ENCODE measurements around the gene PIP5K1A. TPM values are rescaled to one million over a fixed set of nuclear protein-coding genes. Genes with fewer than 3 reads are reported as not detected.

The PIP5K1A gene
- total and polyA plus RNA-seq, 9 of the 15 experiments (the other 6 are each of a cell fraction or from before 2014, with no cell fraction given): 1.9 to 42.4 (median 18.8) TPM

DNA sequence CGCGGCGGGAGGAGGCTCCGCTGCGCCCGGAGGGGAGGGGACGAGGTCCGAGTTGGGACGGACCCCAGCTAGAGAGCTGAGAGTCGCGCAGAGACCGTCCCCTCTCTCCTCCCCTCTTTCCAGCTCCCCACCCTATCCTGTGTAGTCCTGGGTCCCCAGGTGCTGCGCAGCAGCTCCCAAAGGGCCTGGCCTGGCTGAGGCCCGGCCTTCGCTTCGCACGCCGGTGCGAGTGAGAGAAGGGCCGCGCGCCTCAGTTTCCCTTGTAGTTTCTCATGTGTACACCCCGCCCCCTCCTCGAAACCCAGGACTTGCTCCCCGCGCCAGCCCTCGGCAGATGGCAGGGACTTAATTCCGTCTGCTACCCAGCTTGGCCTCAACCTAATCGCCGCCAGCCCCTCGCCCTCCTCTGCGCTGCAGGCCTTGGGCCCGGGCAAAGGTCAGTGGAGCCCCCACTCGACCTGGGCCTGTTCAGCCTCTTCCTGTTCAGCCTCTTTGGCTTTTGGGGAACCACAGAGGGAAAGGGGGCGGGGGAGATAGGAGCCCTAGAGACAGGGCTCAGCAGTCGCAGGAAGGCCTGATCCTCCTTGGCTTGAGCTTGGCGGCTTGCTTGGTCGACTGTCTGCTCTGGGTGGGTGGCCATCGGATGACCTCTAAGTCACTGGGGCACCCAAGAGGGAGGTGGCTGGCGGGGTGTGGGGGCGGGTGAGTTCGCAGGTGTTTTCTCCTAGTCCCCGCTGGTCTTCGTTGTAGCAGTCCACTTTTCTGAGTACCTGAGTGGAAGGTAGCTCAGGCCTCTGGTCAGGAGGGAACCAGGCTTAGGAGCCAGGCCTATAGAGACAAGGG lies 84.8 kb downstream of the PIP5K1A start (continued):
- peak; percentile 51 for TF ChIP-seq EGR1 (conservative IDR thresholded peaks at IDR 0.05)
- TF ChIP-seq, protein P1, sequence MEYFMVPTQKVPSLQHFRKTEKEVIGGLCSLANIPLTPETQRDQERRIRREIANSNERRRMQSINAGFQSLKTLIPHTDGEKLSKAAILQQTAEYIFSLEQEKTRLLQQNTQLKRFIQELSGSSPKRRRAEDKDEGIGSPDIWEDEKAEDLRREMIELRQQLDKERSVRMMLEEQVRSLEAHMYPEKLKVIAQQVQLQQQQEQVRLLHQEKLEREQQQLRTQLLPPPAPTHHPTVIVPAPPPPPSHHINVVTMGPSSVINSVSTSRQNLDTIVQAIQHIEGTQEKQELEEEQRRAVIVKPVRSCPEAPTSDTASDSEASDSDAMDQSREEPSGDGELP (CRISPR knock-in tag; IDR thresholded peaks at IDR 0.05; ENCODE audit: borderline replicate concordance): no peak
- TF ChIP-seq, protein P2, sequence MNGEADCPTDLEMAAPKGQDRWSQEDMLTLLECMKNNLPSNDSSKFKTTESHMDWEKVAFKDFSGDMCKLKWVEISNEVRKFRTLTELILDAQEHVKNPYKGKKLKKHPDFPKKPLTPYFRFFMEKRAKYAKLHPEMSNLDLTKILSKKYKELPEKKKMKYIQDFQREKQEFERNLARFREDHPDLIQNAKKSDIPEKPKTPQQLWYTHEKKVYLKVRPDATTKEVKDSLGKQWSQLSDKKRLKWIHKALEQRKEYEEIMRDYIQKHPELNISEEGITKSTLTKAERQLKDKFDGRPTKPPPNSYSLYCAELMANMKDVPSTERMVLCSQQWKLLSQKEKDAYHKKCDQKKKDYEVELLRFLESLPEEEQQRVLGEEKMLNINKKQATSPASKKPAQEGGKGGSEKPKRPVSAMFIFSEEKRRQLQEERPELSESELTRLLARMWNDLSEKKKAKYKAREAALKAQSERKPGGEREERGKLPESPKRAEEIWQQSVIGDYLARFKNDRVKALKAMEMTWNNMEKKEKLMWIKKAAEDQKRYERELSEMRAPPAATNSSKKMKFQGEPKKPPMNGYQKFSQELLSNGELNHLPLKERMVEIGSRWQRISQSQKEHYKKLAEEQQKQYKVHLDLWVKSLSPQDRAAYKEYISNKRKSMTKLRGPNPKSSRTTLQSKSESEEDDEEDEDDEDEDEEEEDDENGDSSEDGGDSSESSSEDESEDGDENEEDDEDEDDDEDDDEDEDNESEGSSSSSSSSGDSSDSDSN (IDR thresholded peaks at IDR 0.05; ENCODE audit: borderline replicate concordance in 1 of 2, low read depth in 2 of 2, low read length in 2 of 2): 0 out of 4 replicates have a peak, but pooled peaks of 1 of the 2 experiments have one; percentile 28
- TF ChIP-seq, protein P3, sequence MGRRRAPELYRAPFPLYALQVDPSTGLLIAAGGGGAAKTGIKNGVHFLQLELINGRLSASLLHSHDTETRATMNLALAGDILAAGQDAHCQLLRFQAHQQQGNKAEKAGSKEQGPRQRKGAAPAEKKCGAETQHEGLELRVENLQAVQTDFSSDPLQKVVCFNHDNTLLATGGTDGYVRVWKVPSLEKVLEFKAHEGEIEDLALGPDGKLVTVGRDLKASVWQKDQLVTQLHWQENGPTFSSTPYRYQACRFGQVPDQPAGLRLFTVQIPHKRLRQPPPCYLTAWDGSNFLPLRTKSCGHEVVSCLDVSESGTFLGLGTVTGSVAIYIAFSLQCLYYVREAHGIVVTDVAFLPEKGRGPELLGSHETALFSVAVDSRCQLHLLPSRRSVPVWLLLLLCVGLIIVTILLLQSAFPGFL (CRISPR knock-in tag; IDR thresholded peaks at IDR 0.05): no peak
- TF ChIP-seq, protein P4, sequence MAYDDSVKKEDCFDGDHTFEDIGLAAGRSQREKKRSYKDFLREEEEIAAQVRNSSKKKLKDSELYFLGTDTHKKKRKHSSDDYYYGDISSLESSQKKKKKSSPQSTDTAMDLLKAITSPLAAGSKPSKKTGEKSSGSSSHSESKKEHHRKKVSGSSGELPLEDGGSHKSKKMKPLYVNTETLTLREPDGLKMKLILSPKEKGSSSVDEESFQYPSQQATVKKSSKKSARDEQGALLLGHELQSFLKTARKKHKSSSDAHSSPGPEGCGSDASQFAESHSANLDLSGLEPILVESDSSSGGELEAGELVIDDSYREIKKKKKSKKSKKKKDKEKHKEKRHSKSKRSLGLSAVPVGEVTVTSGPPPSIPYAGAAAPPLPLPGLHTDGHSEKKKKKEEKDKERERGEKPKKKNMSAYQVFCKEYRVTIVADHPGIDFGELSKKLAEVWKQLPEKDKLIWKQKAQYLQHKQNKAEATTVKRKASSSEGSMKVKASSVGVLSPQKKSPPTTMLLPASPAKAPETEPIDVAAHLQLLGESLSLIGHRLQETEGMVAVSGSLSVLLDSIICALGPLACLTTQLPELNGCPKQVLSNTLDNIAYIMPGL (CRISPR knock-in tag; IDR thresholded peaks at IDR 0.05): 0 out of 2 replicates have a peak, but pooled peaks have one; percentile 67
- TF ChIP-seq KAT7 (CRISPR knock-in tag; IDR thresholded peaks at IDR 0.05; ENCODE audit: borderline replicate concordance): peak; percentile 33
- TF ChIP-seq ZFX (CRISPR knock-in tag; IDR thresholded peaks at IDR 0.05): peak; percentile 82
- TF ChIP-seq NR2C1 (IDR thresholded peaks at IDR 0.05): 0 out of 2 replicates have a peak, but pooled peaks have one; percentile 39
- peak; percentile 31; the same call in 1 of the 2 replicates for TF ChIP-seq NR2C1 (tag; IDR thresholded peaks at IDR 0.05)
- TF ChIP-seq ZBED1 (IDR thresholded peaks at IDR 0.05): 0 out of 2 replicates have a peak, but pooled peaks have one; percentile 1
- peak; percentile 50 to 68 for TF ChIP-seq NRF1 (conservative IDR thresholded peaks at IDR 0.05 in 1 of 2, IDR thresholded peaks at IDR 0.05 in 1 of 2)
- TF ChIP-seq TAL1 (IDR thresholded peaks at IDR 0.05): no peak
- peak; percentile 61 for TF ChIP-seq CHD1 (IDR thresholded peaks at IDR 0.05; ENCODE audit: low read length)
- no peak for TF ChIP-seq MYC (IDR thresholded peaks at IDR 0.05; ENCODE audit: low read depth, low read length)
- TF ChIP-seq MYC (CRISPR knock-in tag; IDR thresholded peaks at IDR 0.05; ENCODE audit: borderline replicate concordance, low read depth): peak; percentile 21; the same call in 1 of the 2 replicates

All from K562 (cell line).